NOMO-1 (cell line): ENCODE results near the gene CNBD2.
"Not testable (repeated sequence)": the region's sequence is repeated elsewhere in the genome, so short reads cannot be mapped to it uniquely, and the experiment has no call there.

Source experiments
- DNase-seq, 2 experiments: peaks; one replicate each; lab custom pipeline; 2025; ENCODE audit not compliant: unreplicated experiment in 2 of 2; lab: John Stamatoyannopoulos, UW

Gene CNBD2

GRCh38 chr20:36053863-36054518 is 85.6 kb downstream of the CNBD2 start:
- DNase-seq: not testable (repeated sequence)

- no peak for DNase-seq
Observed at GRCh38 chr20:36055145-36055544, 86.8 kb downstream of the CNBD2 start.

- no peak for DNase-seq
Observed at GRCh38 chr20:36060676-36061075, 92.3 kb downstream of the CNBD2 start.

- no peak for DNase-seq
Observed at GRCh38 chr20:36061754-36062153, 93.4 kb downstream of the CNBD2 start.

GRCh38 chr20:36062799-36063198 is 94.4 kb downstream of the CNBD2 start:
- DNase-seq: no peak

GRCh38 chr20:36063916-36064657 is 95.7 kb downstream of the CNBD2 start:
- no peak for DNase-seq

- peak; percentile 60 to 75 for DNase-seq
Observed at GRCh38 chr20:36064658-36065426, 96.5 kb downstream of the CNBD2 start.

- DNase-seq: no peak
Observed at GRCh38 chr20:36065427-36065998, 97.1 kb downstream of the CNBD2 start.

GRCh38 chr20:36066777-36067176 is 98.4 kb downstream of the CNBD2 start:
- DNase-seq: no peak

- DNase-seq: not testable (repeated sequence)
Observed at GRCh38 chr20:36068526-36068925, 100.1 kb downstream of the CNBD2 start.

GRCh38 chr20:36070451-36070850 is 102.1 kb downstream of the CNBD2 start:
- DNase-seq: no peak

GRCh38 chr20:36071848-36072247 is 103.5 kb downstream of the CNBD2 start:
- DNase-seq: no peak

GRCh38 chr20:36074983-36075382 is 106.6 kb downstream of the CNBD2 start:
- no peak for DNase-seq

GRCh38 chr20:36077762-36078161 is 109.4 kb downstream of the CNBD2 start:
- DNase-seq: not testable (repeated sequence)

- no peak for DNase-seq
Observed at GRCh38 chr20:36079486-36079885, 111.1 kb downstream of the CNBD2 start.

- not testable (repeated sequence) for DNase-seq
Observed at GRCh38 chr20:36079984-36080383, 111.6 kb downstream of the CNBD2 start.
